ENCODE measurements around the gene PGAP2.
"Not testable (repeated sequence)": the region's sequence is repeated elsewhere in the genome, so short reads cannot be mapped to it uniquely, and the experiment has no call there.

PGAP2 gene

DNA sequence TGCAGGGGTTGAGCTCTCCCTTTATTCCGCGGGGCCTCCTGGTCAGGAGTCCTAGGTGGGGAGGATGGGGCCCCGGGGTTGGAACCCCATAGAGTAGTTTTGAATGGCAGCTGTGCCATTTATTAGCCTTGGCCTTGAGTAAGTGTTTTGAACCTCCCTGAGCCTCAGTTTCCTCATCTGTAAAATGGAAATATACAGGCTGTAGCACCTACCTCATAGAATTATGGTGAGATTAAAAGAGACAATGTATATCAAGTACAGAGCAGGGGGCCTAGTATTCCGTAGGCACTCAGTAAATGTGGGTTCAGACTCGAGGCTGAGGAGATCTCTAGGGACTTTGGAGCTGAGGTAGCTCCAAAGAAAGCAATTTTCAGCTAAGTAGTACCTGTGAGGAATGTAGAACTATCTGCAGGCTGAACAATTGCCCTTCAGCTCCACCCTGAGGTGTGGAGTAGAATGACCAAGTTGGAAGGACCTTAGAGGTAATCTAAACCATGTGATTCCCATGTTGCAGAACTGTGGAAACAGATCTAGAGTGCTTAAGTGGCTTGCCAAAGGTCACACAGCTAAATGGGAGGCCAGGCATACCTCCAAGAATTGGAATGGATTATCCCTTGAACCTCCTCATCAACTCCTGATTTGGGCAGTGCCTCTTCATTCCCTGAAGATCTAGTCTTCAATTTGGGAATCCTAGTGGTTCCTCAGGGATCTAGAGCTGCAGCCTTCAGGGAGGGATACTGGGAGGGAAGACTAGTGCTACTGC is 682 bp downstream of the PGAP2 start:
- DNase-seq, result peak; percentile 72

- DNase-seq, result no peak
These were observed 1.2 kb downstream of the PGAP2 start for GRCh38 chr11:3809624-3809928.

DNA sequence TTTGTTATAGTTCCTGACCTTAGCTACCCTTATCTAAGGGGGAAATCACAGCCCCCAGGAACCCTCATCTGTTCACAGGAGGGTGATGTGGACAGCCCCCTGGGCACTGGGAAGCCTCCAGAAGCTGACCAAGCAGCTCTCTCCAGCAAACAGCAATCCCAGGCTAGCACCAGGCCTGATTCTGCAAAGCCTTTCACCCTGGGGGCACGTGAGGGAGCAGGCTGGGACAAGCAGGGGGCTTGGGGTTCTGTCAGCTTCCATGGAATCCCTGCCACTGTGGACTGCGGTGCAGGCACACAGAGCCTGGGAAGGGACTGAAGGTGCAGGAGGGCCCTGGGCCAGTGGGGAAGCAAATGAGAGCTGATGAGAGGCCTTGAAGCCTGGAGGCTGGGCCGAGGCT is 2.1 kb downstream of the PGAP2 start:
- DNase-seq, result no peak

DNA sequence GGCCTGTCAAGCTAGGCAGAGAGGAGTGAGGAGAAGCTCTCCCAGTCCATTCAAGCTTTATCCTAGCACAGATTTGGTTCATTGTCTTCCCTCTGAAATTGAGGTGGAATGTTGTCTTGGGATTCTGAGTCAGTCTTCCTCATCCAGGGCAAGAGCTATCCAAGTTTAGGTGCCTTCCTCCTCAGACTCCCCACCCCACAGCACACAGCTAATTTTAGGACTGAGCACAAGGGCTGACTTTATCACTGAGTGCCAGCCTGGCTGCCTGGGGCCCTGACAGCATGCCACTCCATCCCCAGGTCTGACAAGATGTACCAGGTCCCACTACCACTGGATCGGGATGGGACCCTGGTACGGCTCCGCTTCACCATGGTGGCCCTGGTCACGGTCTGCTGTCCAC is 2.6 kb downstream of the PGAP2 start:
- DNase-seq, result no peak

GRCh38 chr11:3814832-3815231 is 6.5 kb downstream of the PGAP2 start:
- not testable (repeated sequence) for DNase-seq

DNA sequence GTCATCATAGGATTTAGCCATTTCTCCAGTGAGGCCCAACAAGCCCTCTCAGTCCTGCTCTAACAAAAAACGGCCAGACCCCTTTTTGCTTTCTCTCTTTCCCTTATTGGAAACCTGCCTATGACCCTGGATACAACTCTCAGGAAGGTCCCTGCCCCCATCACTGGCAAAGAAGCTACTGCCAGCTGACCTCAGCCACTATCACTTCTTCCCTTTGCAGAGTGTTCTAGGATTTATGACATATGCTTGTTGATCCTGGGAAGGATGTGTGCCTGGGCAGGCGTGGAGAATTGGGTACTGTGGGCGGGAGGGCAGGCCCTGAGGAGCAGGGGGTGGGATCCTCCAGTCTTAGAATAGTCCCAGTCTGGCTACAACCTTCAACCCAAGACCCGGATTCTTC is 7.5 kb downstream of the PGAP2 start:
- DNase-seq, result no peak

DNA sequence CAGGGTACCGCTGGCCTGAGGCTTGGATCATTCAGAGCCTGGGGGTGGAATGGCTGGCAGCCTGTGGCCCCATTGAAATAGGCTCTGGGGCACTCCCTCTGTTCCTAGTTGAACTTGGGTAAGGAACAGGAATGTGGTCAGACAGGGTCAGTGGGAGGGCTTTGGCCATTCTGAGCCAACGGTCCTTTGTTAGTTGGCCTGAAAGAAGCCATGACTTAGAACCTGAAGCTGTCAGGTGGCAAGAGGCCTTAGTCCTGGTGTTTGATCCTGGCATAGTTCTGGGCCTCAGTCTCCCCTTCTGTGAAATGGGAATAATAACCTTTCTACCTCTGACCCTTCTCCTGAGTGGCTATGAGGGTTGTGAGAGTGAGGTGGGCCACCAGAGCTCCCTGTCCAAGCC is 8.3 kb downstream of the PGAP2 start:
- no peak for DNase-seq

GRCh38 chr11:3817181-3817800 is 8.9 kb downstream of the PGAP2 start:
- no peak for DNase-seq

DNA sequence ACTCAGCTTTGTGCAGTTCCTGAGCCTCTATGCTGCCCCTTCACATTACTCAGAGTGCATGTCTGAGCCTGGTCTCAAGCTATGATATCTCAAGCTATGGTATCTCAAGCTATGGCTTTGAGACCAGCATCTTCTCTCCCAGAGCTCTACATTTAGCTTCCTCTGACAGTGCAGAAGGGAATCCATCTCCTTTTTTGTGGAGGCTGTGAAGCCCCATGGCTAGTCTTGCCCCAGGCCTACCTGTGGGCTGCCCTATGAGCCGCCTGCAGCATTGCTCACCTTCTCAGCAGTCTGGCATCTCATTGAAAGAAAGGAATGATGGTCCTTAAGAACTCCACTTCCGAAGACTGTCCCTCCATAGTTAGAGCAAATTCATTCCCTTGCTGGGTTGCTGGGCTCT is 12.6 kb downstream of the PGAP2 start:
- no peak for DNase-seq

- DNase-seq, result no peak
These were observed 14.0 kb downstream of the PGAP2 start for GRCh38 chr11:3822312-3822711.

DNA sequence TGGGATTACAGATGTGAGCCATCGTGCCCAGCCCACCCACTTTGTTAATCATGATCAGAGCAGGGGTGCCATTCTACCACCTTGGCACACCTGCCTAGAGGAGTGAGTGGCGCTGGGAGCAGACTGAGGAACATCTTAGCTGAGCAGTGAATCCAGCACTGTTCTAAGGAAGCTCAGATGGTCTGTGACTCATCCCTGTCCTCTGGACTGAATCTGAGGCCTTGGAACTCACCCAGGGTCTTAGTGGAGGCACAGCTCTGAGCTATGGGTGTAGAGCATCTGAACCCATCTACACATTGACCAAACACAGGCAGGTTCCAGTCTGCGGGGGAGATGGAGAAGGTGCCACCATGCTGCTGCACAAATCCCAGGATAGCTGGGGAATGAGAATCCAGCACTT is 14.9 kb downstream of the PGAP2 start:
- no peak for DNase-seq

DNA sequence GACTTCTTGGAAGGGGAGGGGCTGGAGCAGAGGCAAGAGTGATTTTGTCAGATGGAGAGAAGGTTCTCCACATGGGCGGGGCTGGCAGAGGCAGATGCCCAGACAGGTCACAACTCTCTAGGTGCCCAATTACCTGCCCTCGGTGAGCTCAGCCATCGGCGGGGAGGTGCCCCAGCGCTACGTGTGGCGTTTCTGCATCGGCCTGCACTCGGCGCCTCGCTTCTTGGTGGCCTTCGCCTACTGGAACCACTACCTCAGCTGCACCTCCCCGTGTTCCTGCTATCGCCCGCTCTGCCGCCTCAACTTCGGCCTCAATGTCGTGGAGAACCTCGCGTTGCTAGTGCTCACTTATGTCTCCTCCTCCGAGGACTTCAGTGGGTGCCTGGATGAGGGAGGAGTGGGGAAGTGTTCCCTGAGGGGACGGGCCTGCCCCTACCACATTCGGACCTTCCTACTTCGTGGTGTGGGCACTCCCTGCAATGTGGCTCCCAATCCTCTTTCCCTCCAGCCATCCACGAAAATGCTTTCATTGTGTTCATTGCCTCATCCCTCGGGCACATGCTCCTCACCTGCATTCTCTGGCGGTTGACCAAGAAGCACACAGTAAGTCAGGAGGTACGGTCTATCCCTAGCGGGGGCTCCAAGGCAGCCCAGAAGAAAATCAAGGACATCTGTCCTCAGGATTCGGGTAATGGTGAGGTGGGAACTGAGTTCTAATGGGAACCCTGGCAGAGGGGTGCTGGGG is 15.6 kb downstream of the PGAP2 start:
- no peak for DNase-seq

DNA sequence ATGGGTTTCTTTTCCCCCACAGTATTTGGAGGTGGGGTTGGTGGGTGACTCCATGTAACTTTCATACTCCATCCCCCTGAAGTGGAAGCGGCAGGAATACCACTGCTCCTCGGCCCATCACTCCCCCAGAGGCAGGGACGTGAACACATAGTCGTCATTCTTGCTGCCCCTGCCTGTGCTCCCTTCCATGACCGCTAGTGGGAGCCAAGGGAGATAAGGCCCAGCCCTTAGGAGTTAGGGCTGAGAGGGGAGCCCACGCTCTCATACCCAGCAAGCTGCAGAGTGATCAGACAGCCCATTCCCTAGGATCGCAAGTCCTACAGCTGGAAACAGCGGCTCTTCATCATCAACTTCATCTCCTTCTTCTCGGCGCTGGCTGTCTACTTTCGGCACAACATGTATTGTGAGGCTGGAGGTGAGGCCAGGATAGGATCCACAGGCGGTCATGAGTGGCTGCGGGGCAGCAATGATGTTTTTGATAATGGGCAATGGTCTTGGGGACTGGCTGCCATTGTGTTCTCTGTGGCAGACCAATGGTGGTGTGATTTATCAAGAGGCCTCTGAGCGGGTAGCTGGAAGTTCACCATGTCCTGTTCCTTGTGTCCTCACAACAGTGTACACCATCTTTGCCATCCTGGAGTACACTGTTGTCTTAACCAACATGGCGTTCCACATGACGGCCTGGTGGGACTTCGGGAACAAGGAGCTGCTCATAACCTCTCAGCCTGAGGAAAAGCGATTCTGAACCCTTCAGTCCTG is 16.5 kb downstream of the PGAP2 start:
- DNase-seq, result peak; percentile 88

- no peak for DNase-seq
These were observed 17.3 kb downstream of the PGAP2 start for GRCh38 chr11:3825473-3826154.

DNA sequence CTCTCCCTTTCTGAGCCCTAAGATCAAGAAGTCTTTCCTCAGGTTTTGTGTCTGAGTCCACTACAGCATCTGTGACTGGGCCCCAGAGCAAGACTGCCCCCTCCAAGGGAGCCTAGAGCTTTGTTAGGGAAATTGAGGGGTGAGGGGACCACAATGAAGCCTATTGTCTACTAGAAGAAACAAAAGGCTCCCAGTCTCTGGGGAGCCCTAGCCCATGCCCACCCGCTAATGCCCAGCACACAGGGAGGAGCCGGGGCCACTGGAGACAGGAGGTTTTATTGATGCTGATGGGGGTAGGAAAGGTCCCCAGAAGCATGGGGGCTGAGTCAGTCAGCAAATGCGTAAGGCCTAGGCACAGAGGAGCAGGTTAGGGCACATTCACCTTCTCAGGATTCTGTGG is 18.4 kb downstream of the PGAP2 start:
- no peak for DNase-seq

DNA sequence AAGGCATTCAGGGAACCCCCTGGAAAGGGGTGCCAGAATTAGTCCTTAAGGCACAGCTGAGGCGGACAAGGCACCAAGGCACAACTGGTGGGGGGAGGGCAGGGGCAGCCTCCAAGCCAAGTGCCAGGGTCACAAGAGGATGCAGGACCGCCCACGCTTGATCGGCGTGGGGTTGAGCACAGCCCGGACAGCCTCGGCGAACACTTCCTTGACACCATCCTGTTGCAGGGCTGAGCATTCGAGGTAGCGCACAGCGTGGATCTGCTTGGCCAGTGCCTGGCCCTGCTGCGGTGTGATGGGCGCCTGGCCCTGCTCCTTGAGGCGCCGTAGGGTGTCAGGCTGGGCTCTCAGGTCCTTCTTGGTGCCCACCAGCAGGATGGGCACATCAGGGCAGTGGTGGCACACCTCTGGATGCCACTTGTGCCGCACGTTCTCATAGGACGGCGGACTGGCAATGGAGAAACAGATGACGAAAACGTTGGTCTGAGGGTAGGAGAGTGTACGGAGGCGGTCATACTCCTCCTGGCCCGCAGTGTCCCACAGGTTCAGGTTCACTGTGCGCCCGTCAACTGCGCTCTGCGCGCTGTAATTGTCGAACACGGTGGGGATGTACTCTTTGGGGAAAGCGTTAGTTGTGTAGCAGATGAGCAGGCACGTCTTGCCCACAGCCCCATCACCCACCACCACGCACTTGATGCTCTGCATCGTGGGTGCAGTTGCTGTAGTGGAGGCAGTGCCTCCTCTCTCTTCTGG is 19.2 kb downstream of the PGAP2 start:
- DNase-seq, result no peak

DNA sequence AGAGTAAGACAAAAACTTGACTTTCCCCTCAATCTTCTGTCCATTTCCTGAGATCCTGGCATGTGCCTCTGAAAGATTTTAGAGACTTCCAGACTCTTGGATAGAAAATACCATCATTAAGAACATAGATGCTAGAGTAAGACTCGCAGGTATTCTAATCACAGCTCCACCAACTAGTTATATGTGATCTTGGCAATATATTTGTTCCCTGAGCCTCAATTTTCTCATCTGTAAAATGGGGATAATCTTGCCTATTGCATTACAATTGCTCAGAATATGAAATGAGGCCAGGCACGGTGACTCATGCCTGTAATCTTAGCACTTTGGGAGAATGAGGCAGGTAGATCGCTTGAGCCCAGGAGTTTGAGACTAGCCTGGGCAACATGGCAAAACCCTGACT is 21.7 kb downstream of the PGAP2 start:
- DNase-seq, result no peak

- DNase-seq, result no peak
These were observed 22.4 kb downstream of the PGAP2 start for GRCh38 chr11:3830730-3831129.

GRCh38 chr11:3831378-3832239 is 23.2 kb downstream of the PGAP2 start:
- no peak for DNase-seq

- DNase-seq, result no peak
These were observed 24.5 kb downstream of the PGAP2 start for GRCh38 chr11:3832816-3833215.

DNA sequence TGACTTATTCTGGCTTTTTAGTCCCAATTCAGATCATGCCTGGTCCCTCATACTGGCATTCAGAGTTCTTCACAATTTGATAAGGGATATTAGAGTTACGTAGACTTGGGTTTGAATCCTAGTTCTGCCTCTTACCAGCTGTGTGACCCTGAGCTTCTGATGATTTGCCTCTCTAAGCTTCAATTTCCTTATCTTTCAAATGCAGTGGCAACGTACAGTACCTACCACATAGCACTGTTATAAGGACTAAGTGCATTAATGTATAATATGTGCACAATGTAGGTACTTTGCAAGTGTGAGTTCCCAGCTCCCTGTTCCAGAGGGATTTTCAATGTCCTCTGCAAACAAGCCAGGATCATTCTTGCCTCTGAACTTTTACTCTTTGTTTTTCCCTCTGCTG is 25.1 kb downstream of the PGAP2 start:
- no peak for DNase-seq

All from CD4-positive, alpha-beta T cell treated with Interleukin-21 for 1 hour (primary cell).